ENCODE data around the gene PYGM. TPM values are rescaled to one million over a fixed set of nuclear protein-coding genes. Genes with fewer than 3 reads are reported as not detected.

PYGM gene
- total and polyA plus RNA-seq, 9 donors = 0.24 to 12.0 (median 3.1) TPM

- H3K27ac ChIP-seq = no peak overlapping the region
- no peaks in the 10 kb centered on the region for H3K4me1 ChIP-seq (ENCODE audit: insufficient read depth)
- DNase-seq = no peak
- no peaks in the 10 kb centered on the region for H3K27me3 ChIP-seq
- H3K36me3 ChIP-seq = no peaks in the 10 kb centered on the region
- 87 to 91% (median 88%) methylated on average over 7 of the region's 7 CpGs for WGBS, 3 donors
- no peak for TF ChIP-seq POLR2A (IDR thresholded peaks at IDR 0.05)
- TF ChIP-seq CTCF (IDR thresholded peaks at IDR 0.05) = no peak
- TF ChIP-seq EP300 (IDR thresholded peaks at IDR 0.05) = no peak
- no peak overlapping the region for H3K4me3 ChIP-seq
- no peaks in the 10 kb centered on the region for H3K9me3 ChIP-seq
- intact Hi-C loops (cut with DNase I) = no loop called here
Measured at GRCh38 chr11:64753019-64753379, 6.8 kb downstream of the PYGM start.

- DNase-seq = no peak
- H3K9me3 ChIP-seq = no peaks in the 10 kb centered on the region
- no peaks in the 10 kb centered on the region for H3K4me1 ChIP-seq (ENCODE audit: insufficient read depth)
- no peaks in the 10 kb centered on the region for H3K27me3 ChIP-seq
- 57 to 67% (median 60%) methylated on average over 14 of the region's 14 CpGs for WGBS, 3 donors
- no peak overlapping the region for H3K4me3 ChIP-seq
- intact Hi-C loops (cut with DNase I) = no loop called here
- H3K36me3 ChIP-seq = no peaks in the 10 kb centered on the region
- TF ChIP-seq EP300 (IDR thresholded peaks at IDR 0.05) = no peak
- no peak for TF ChIP-seq CTCF (IDR thresholded peaks at IDR 0.05)
- no peak for TF ChIP-seq POLR2A (IDR thresholded peaks at IDR 0.05)
- no peak overlapping the region for H3K27ac ChIP-seq
Measured at GRCh38 chr11:64752175-64752970, 7.4 kb downstream of the PYGM start.

- no peak for DNase-seq
- 85 to 96% (median 96%) methylated on average over 9 of the region's 9 CpGs for WGBS, 3 donors
- Histone ChIP-seq H3K4me3 (no peak overlapping the region), H3K4me1 (ENCODE audit: insufficient read depth) (no peaks in the 10 kb centered on the region), H3K9me3 (no peaks in the 10 kb centered on the region), H3K36me3 (no peaks in the 10 kb centered on the region), H3K27me3 (no peaks in the 10 kb centered on the region), H3K27ac (no peak overlapping the region)
- intact Hi-C loops (cut with DNase I) = no loop called here
- TF ChIP-seq POLR2A (IDR thresholded peaks at IDR 0.05) = no peak
- no peak for TF ChIP-seq EP300 (IDR thresholded peaks at IDR 0.05)
- TF ChIP-seq CTCF (IDR thresholded peaks at IDR 0.05) = no peak
Measured at GRCh38 chr11:64751580-64751979, 8.2 kb downstream of the PYGM start.

GRCh38 chr11:64751136-64751535, 8.6 kb downstream of the PYGM start:
- Histone ChIP-seq H3K36me3 (no peaks in the 10 kb centered on the region), H3K27ac (no peak overlapping the region), H3K4me1 (ENCODE audit: insufficient read depth) (no peaks in the 10 kb centered on the region), H3K27me3 (no peaks in the 10 kb centered on the region), H3K4me3 (no peak overlapping the region), H3K9me3 (no peaks in the 10 kb centered on the region)
- intact Hi-C loops (cut with DNase I) = no loop called here
- 93 to 96% (median 95%) methylated on average over 9 of the region's 9 CpGs for WGBS, 3 donors
- no peak for TF ChIP-seq CTCF (IDR thresholded peaks at IDR 0.05)
- TF ChIP-seq EP300 (IDR thresholded peaks at IDR 0.05) = no peak
- no peak for TF ChIP-seq POLR2A (IDR thresholded peaks at IDR 0.05)
- no peak for DNase-seq
